ENCODE data around the gene EDEM2.
"Not testable (repeated sequence)": the region's sequence is repeated elsewhere in the genome, so short reads cannot be mapped to it uniquely, and the experiment has no call there.

EDEM2 gene, protein sequence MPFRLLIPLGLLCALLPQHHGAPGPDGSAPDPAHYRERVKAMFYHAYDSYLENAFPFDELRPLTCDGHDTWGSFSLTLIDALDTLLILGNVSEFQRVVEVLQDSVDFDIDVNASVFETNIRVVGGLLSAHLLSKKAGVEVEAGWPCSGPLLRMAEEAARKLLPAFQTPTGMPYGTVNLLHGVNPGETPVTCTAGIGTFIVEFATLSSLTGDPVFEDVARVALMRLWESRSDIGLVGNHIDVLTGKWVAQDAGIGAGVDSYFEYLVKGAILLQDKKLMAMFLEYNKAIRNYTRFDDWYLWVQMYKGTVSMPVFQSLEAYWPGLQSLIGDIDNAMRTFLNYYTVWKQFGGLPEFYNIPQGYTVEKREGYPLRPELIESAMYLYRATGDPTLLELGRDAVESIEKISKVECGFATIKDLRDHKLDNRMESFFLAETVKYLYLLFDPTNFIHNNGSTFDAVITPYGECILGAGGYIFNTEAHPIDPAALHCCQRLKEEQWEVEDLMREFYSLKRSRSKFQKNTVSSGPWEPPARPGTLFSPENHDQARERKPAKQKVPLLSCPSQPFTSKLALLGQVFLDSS

DNA sequence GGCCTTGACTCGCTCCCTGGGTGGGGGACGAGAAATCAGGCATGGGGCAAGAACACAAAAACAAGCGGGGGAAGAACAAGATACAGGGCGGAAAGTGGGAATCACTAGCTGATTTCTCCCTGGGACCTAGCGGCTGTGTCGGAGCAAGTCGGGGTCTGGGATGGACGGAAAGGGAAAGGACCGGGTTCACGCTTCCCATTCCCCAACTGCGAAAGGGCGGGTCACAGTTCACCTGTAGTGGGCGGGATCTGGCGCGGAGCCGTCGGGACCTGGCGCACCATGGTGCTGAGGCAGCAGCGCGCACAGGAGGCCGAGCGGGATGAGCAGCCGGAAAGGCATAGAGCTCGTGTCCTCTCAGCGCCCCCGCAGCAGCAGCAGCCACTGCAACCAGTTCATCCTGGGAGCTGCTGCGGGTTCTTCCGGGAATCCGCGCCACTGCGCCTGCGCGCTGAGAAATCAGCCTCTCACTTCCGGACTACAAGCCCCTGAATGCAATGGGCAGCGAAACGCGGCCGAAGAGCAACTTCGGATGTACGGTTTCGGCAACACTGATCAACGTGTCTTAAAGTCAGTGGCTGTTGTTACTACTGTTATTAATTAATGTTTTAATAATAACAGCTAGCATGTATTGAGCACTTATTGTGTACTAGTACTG lies at the start of gene EDEM2:
Gene EDEM2, minus strand, starts transcription at position 417 of the 655 bp plus-strand sequence. Its CDS starts 78 bp downstream, at position 339.
- peak; percentile 95 for DNase-seq

DNA sequence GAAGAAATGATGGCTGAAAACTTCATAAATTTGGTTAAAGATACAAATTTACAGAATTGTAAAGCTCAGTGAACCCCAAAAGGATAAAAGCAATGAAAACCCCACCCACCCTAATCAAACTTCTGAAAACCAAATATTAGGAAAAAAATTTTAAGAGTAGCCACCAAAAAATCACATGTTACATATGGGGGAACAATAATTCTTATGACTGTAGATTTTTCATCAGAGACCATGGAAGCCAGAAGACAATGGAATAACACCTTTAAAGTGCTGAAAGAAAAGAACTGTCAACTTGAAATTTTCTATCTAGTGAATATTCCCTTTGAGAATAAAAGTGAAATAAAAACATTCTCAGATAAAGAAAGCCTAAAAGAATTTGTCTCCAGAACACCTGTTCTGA lies 49.2 kb upstream of the EDEM2 start:
- no peak for DNase-seq

DNA sequence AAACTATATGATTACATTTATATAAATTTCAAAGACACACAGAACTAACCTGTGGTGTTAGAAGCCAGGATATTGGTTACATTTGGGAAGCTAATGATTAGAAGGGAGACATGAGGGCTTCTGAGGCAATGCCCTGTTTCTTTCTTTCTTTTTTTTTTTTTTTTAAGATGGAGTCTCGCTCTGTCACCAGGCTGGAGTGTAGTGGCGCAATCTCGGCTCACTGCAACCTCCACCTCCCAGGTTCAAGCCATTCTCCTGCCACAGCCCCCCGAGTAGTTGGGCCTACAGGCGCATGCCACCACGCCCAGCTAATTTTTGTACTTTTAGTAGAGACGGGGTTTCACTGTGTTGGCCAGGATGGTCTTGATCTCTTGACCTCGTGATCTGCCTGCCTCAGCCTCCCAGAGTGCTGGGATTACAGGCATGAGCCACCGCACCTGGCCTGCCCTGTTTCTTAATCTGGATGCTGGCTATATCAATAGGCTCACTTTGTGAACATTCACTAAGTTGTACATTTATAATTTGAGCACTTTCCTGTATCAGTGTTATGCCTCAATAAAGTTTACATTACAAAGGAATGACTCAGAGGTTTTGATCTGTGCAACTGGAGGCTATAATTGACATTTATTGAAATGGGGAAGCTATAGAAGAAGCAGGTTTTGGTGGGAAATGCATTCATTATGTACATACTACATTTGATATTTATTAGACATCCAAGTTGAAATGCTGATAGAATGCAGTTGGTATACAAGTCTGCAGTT lies 46.1 kb upstream of the EDEM2 start:
- DNase-seq, result not testable (repeated sequence)

DNA sequence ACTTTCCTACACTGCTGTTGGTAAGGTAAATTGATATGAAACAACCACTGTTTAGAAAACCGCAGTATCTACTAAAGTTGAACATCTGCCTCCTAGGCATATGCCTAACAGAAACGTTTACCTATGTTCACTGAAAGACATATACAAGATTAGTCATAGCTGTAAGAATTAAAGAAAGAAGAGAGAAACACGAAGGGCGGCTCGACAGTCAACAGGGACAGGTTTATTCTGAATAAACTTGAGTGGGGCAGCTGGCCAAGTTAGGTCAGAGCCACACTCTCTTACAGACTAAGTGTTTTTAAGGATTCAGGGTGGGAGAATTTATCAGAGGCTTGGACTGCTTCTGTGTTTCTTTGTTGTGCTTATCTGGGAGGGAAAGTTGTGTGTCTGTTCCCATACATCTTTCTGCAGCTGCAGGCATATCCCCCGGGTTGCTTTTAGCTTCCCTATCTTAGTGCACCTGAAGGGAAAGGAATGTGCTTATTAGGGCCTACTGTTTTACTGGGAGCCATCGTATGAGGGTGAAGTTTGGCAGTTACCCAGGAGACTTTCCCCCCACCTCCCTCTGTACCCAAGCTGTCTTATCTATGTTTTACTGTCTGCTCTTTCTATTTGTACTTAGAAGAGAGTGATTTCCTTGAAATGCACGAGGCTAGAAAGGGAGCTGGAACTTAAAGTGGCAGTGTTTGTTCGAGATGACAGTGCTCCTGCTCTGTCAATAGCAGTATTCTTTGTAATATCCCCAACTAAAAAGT lies 45.2 kb upstream of the EDEM2 start:
- DNase-seq, result no peak

DNA sequence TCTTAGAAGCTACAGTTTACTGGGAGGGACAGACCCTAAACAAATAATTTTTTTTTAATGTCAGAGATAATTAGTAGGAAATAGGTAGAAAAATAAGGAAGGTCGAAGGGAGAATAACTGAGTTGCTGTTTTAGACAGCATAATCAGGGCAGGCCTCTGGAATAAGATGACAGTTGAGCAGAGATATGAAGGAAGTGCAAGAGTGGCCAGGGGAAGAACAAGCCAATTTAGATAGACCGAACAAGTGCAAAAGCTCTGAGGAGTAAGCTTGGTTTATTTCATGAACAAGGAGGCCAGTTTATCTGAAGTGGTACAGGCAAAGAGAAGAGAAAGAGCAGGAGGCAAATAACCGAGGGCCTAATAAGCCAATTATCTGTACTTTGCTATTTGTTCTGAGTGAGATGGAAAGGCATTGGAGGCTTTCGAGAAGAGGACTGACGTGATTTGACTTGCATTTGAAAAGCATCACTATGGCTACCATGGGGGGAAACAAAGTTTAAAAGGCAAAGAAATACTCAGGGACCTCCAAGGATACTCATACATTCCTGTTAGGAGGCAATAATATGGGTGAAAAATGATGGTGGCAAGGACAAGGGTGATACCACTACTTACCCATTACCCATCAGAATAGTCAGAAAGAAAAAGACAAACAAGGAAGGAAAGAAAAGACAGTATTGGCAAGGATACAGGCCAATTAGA lies 44.4 kb upstream of the EDEM2 start:
- DNase-seq, result no peak

DNA sequence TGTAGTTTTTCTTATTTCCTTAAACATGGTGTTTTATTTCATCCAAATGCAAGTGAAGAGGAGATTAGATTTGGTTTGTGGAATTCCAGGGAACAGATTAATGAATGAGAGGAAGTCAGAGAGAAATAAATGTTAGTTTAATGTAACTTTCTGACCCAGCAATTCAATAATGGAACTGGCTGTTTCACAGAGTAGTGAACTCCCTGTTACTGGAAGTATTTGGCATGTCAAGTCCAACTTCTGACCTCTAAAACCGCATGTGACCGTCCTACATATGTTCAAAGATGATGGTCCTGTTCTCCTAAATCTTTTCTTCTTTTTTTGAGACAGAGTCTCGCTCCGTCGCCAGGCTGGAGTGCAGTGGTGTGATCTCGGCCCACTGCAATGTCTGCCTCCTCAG lies 43.4 kb upstream of the EDEM2 start:
- no peak for DNase-seq

DNA sequence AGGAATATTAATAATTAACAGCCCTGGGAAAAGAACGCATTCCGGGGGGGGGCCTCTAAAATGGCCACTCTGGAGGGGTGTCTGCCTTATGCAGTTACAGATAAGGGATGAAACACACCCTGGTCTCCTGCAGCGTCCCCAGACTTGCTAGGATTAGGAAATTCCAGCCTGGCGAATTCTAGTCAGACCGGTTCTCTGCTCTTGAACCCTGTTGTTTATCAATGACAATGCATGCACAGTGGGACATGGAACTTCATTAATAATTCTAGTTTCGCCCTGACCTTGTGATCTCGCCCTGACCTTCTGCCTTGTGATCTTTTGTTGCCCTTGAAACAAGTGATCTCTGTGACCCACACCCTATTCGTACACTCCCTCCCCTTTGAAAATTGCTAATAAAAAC lies 42.1 kb upstream of the EDEM2 start:
- DNase-seq, result not testable (repeated sequence)

DNA sequence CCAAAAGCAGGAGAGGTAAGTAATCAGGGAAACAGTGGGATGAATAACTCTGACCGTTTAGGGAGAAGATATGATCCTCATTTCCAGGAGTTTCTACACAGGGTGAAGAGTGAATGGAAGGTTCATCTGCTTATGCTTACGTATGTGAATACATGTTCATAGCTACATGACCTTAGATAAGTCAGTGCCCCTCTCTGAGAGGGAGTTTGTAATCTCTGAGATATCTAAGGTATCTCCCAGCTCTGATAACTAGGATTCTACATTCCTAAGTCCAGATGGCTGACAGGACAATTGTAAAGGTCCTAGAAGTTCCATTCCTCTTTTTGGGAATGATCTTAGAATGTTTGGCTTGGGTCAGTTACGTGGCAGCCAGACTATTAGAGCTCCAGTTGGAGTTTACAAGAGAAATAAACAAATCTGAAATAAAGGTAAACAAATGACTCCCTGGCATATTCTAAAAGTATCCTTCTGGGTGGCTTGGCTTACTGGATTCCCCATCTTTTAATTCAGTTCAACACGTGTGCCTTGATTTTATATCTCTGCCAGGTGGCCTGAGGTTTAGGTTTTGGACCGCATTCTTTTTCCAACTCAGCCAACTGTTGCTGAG lies 40.6 kb upstream of the EDEM2 start:
- DNase-seq, result no peak

DNA sequence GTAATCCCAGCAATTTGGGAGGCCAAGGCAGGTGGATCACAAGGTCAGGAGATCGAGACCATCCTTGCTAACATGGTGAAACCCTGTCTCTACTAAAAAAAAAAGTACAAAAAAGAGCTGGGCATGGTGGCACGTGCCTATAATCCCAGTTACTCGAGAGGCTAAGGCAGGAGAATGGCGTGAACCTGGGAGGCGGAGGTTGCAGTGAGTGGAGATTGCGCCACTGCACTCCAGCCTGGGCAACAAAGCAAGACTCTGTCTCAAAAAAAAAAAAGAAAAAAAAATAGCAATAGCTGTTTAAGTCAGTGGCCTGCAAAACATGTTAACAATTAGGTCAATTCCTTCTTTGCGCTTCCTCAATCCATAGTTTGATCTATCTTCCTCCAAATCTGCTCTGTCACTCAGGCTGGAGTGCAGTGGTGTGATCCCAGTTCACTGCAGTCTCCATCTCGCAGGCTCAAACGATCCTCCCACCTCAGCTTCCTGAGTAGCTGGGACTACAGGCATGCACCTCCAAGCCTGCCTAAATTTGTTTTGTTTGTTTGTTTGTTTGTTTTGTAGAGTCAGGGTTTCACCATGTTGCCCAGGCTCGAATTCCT lies 39.7 kb upstream of the EDEM2 start:
- not testable (repeated sequence) for DNase-seq

DNA sequence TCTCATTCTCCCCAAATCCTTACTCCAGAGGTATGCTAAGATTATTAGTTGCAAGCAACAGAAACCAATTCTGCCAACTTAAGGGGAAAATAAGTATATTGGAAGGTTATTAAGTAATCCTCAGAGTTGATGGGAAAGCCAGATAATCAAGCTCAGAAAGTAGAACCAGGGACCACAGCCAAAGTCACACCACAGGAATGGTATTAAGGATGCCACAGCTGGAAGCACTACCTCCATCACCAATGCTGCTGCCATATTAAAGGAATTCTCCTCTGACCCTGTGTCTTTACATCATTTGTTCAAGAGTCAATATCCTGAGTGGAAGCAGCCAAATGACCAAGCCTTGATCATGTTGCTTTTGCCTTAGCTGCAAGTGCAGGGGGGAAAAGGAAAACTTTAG lies 34.6 kb upstream of the EDEM2 start:
- no peak for DNase-seq

DNA sequence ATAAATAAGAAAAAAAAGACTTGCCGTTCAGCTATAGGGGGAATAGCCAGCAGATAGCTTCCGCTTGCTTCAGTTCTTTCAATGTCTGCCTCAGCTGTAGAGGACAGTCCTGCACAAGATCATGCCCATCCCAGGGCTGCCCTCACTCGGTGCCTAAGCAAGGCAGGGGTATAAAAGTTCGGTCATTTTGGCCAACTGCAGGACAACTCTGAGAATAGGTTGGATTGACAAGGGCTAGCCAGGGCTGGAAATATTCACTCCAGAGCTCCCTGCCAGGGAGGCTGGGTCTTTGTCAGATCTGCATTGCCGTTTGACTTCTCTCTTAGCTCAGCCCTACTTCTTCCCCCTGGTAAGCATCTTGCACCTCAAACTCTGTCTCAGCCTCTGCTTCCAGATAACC lies 33.1 kb upstream of the EDEM2 start:
- no peak for DNase-seq

DNA sequence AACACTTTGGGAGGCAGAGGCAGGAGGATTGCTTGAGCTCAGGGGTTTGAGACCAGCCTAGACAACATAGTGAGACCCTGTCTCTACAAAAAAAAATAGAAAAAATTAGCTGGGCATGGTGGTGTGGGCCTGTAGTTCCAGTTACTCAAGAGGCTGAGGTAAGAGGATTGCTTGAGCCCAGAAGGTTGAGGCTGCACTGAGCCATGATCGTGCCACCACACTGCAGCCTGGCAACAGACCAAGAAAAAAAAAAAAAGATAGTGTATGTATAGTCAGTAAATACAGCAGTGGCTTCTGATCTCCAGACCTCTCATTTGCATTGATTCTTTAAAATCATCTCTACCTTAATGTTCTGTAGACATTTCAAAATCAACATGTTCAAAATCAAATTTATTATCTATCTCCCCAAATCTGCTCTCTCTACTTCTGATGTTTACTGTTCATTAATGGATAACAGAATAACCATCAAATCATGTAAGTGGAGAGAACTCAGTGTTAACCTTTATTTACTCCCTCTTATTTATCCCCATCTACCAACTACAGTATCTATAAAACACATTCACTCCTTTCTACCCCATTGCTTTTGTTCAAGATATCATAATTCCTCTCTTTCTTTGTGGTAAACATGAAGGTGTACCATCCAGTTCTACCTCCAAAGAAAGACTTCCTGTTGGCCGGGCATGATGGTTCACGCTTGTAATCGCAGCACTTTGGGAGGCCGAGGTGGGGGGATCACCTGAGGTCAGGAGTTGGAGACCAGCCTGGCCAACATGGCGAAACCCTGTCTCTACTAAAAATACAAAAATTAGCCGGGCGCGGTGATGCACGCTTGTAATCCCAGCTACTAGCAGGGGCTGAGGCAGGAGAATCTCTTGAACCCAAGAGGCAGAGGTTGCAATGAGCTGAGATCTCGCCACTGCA lies 32.4 kb upstream of the EDEM2 start:
- no peak for DNase-seq

DNA sequence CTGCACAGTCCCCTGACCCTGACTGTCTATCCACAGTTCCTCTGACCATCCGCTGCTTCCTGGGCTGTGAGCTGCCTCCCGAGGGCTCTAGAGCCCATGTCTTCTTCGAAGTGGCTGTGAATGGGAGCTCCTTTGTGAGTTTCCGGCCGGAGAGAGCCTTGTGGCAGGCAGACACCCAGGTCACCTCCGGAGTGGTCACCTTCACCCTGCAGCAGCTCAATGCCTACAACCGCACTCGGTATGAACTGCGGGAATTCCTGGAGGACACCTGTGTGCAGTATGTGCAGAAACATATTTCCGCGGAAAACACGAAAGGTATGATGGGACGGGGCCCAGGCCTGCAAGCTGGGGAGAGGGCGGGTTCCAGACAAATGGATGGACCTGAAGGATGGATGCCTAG lies 29.0 kb upstream of the EDEM2 start:
- DNase-seq, result no peak

DNA sequence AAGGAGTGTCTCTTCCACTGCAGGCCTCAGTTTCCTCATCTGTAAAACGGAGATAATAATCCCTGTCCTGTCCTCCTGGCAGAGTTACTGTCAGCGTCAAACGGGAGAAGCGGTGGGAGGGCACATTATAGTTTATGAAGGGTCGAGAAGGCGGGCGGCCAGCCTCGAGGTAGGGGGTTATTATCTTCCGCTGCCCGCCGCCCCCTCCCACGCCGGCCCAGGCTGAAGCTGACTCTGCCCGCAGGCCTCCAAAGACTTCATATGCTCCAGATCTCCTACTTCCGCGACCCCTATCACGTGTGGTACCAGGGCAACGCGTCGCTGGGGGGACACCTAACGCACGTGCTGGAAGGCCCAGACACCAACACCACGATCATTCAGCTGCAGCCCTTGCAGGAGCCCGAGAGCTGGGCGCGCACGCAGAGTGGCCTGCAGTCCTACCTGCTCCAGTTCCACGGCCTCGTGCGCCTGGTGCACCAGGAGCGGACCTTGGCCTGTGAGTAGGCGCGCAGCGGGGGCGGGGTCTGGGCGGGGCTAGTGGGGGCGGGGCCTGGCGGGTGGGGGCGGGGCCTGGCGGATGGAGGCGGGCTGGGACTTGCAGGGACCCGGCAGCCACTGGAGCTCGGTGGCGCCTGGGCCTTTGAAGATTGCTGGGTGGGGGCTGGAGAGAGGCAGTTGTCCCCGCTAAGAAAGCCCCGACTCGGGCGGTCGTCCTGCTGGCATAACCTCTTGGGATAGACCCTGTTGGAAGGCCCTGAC lies 27.5 kb upstream of the EDEM2 start:
- no peak for DNase-seq

DNA sequence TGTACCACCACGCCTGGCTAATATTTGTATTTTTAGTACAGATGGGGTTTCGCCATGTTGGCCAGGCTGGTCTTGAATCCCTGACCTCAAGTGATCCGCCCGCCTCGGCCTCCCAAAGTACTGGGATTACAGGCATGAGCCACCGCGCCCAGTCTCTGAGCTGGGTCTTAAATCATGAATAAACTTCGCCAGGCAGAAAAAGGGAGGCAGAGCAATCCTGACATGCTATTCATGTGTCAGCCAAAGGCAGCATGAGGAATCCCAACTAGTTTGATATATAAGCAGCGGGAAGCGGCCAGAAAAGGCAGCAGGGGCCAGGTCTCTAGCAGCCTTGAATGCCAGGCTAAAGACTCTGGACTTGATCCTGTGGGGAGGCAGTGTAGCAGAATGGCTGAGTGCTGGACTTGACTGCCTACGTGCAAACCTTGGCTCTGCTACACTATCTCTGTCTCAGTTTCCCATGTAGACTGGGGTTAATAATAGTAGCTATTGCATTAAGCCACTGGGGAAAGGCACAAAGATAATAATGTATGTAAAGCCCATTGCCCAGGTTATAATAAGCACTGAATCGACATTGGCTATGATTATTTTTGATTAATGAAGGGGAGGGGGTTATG lies 26.5 kb upstream of the EDEM2 start:
- DNase-seq, result no peak

DNA sequence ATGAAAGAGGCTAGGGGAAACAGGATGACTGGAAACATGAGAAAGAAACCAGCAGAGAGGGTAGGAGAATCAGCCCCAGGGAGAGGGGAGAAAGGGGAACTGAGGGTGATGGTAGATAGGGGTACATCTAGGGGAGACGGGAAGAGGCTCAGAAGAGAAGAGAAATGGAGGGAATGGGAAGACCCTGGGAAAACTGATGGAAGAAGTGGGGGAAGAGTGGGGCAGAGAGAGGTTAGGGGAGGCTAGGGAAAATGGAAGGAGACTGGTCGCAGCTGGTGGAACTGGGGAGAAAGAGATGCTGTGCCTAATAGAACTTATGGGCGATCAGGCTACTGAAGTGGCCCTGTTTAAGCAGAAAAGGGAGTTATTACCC lies 25.3 kb upstream of the EDEM2 start:
- DNase-seq, result no peak

DNA sequence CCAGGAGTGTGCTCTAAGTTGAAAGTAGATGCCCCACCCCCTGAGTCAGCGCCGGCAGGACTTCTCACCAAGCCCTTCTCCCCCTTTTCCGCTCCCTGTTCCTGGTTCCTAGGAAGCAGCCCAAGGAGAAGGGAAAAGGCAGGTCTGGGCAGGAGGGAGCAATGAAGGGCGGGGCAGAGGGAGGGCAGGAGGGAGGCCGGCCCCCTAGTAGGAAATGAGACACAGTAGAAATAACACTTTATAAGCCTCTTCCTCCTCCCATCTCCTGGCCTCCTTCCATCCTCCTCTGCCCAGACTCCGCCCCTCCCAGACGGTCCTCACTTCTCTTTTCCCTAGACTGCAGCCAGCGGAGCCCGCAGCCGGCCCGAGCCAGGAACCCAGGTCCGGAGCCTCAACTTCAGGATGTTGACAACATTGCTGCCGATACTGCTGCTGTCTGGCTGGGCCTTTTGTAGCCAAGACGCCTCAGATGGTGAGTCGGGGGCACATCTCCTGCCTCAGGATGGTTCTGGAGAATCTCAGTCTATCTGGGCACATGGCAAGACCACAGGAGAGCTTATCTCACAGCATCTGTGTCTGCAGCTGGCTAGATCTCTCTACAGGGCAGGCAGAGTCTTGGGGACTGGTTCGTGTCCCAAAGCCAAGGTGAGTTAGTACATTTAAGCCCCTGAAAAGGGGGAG lies 24.8 kb upstream of the EDEM2 start, which contains the start of gene PROCR:
Gene PROCR, plus strand, starts transcription at position 320 of the 681 bp plus-strand sequence. Its CDS starts 83 bp downstream, at position 403.
- peak; percentile 14 to 38 for DNase-seq

DNA sequence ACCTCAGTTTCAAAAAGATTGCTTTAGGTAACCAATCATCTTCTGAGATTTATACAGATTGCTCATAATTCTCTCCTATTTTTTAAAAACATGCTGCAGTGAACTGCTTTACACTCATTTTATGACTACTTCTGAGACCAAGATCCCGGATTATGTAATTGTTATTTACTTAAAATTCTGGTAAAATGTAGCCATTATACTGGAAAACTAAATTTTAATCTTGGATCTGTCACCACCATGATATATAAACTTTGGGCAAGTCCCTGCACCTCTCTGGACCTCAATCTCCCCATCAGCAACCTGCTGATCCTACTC lies 24.3 kb upstream of the EDEM2 start:
- no peak for DNase-seq
